ENCODE measurements around the gene PACS1.
"Not testable (repeated sequence)": the region's sequence is repeated elsewhere in the genome, so short reads cannot be mapped to it uniquely, and the experiment has no call there.

The PACS1 gene

DNA sequence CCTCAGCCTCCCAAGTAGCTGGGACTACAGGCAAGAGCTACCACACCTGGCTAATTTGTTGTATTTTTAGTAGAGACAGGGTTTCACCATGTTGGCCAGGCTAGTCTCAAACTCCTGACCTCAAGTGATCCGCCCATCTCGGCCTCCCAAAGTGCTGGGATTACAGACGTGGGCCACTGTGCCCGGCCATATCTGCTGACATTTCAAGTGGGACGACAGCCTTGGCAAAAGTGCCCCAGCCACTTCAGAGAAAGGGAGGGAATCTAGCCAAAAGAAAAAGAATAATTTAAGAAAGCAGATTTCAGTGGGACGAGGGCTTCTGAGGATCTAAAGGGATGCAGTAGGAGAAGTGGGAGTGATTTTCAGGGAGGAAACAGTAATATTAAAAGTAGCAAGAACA is 183.0 kb downstream of the PACS1 start:
- not testable (repeated sequence) for DNase-seq (ENCODE audit: low read depth)

DNA sequence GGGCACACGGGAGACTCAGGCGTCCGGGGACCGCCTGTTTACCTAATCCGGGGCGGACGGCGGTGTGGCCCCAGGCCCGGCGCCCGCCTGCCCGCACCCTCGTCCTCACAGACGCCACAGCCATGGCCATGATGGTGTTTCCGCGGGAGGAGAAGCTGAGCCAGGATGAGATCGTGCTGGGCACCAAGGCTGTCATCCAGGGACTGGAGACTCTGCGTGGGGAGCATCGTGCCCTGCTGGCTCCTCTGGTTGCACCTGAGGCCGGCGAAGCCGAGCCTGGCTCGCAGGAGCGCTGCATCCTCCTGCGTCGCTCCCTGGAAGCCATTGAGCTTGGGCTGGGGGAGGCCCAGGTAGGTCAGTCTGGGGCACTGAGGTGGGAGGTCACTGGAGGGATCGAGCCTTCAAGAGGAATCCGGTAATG is 188.4 kb downstream of the PACS1 start:
- DNase-seq (ENCODE audit: low read depth), result no peak

DNA sequence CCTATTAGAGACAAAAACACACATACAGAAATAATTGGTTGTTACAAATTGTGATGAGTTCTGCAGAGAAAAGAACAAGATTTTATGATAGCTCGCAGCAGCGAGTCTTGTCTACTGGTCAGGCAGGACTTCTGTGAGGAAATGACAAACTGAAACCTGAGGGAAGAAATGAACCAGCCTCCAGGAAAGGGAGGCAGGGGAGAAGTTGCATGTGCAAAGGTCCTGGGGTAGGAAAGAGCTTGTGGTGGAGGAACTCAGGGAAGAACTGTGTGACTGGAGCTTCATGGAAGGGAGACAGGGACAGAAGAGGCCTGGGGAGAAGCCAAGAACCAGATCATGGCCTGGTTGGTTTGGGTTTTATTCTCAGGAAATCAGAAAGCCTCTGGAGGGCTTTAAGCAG is 189.2 kb downstream of the PACS1 start:
- DNase-seq (ENCODE audit: low read depth), result no peak

DNA sequence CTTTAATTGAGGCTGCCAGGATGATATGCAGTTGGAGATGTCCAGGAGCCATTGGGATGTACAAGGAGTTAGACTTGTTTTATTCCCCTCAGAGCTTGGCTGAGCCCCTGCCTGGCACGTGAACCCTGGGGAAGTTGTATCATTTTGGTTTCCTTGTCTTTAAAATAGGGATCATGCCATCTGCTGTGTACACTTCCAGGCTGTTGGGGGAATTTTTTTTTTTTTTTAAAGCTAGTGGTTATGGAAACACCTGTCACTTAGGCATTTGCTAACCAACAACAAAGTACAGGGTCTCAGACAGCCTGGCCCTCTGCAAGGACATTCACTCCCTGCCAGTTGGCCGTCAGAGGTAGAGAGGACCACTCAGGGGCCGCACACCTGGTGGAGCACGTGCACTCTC is 189.9 kb downstream of the PACS1 start:
- no peak for DNase-seq (ENCODE audit: low read depth)

GRCh38 chr11:66261578-66261977 is 191.5 kb downstream of the PACS1 start:
- DNase-seq (ENCODE audit: low read depth), result no peak

DNA sequence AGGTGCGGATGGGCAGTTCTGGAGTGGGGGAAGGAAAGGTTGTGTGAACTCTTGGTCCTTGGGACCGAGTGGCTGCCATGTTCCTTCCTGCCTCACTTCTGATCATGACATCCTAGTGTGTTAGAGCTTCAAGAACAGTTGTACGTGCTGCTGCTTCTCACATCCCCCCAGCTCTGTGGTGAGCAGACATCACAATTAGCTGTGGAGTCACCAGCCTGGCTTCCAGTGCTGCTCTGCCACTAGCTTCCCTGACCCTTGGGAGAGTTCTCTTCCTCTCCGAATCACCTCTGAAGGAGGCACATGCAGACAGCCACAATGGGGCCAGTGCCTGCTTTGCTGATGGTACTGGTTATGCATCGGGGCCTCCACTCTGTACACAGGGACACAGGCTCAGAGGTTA is 192.1 kb downstream of the PACS1 start:
- no peak for DNase-seq (ENCODE audit: low read depth)

GRCh38 chr11:66262696-66263095 is 192.6 kb downstream of the PACS1 start:
- no peak for DNase-seq (ENCODE audit: low read depth)

DNA sequence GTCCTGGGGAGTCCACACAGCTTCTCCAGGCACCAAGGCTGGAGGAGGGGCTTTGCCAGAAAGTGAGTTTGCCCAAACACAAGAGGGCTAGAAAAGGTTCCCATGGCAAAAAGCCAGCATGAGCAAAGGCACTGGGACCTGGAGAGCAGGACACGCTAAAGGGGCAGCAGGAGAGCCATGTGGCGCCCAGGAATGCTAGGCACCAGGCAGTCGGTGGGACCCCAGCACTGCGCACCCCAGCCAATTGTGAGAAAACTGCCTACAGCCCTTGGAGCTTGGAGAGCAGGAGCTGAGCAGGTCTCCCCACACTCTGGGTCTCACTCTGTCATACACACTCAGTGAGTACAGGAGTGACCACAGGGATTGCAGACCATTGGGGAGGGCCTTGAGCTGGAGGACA is 193.2 kb downstream of the PACS1 start:
- no peak for DNase-seq (ENCODE audit: low read depth)

DNA sequence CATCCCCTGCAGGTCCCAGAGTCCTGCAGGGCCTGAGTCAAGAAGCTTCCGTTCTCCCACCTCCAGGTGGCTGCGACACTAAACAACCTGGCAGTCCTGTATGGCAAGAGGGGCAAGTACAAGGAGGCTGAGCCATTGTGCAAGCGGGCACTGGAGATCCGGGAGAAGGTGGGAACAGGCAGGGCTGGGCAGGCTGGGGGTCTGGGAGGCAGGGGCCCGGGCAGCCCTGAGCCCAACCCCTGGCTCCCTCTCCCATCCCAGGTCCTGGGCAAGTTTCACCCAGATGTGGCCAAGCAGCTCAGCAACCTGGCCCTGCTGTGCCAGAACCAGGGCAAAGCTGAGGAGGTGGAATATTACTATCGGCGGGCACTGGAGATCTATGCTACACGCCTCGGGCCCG is 193.7 kb downstream of the PACS1 start:
- no peak for DNase-seq (ENCODE audit: low read depth)

DNA sequence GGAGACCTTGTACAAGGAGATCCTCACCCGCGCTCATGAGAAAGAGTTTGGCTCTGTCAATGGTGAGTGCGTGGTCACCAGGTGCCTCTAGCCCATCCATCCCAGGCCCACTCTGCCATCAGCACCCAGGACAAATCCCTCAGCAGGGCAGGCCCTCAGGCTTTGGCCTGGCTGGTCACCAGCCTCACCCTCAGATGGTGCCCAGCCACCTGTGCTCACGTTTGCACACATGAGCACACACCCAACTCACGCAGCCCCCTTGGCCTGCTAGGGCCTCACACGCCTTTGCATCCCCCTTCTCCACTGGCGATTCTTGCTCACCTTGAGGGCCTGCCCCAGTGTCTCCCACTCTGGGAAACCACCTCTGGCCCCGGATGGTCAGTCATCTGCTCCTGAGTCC is 194.3 kb downstream of the PACS1 start:
- no peak for DNase-seq (ENCODE audit: low read depth)

- no peak for DNase-seq (ENCODE audit: low read depth)
These were observed 194.8 kb downstream of the PACS1 start for GRCh38 chr11:66264914-66265313.

GRCh38 chr11:66265531-66266377 is 195.7 kb downstream of the PACS1 start:
- no peak for DNase-seq (ENCODE audit: low read depth)

DNA sequence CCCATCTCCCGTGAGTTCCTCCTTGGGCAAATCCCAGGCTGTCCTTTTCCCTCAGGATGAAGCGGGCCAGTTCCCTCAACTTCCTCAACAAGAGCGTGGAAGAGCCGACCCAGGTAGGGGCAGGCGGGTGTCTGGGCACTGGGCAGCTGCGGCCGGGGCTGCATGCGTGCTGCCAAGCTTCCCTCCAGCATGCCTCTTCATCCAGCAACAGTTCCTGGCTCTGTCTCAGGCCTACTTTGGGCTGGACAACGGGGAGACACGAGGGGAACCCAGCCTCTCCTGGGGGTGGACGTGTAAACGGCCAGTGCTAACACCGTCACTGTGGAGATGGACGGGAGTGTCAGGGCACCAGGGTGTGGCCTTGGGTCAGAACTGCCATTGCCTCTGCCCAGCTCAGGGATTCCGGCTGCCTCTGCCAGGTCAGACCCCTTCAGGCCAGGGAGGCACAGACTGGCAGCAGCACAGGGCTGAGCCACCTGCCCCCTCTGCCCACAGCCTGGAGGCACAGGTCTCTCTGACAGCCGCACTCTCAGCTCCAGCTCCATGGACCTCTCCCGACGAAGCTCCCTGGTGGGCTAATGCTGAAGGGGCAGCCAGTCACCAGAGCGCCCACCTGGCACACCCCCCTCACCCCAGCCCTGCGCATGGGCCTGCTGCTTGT is 196.4 kb downstream of the PACS1 start:
- no peak for DNase-seq (ENCODE audit: low read depth)

- no peak for DNase-seq (ENCODE audit: low read depth)
These were observed 196.9 kb downstream of the PACS1 start for GRCh38 chr11:66267039-66267378.

DNA sequence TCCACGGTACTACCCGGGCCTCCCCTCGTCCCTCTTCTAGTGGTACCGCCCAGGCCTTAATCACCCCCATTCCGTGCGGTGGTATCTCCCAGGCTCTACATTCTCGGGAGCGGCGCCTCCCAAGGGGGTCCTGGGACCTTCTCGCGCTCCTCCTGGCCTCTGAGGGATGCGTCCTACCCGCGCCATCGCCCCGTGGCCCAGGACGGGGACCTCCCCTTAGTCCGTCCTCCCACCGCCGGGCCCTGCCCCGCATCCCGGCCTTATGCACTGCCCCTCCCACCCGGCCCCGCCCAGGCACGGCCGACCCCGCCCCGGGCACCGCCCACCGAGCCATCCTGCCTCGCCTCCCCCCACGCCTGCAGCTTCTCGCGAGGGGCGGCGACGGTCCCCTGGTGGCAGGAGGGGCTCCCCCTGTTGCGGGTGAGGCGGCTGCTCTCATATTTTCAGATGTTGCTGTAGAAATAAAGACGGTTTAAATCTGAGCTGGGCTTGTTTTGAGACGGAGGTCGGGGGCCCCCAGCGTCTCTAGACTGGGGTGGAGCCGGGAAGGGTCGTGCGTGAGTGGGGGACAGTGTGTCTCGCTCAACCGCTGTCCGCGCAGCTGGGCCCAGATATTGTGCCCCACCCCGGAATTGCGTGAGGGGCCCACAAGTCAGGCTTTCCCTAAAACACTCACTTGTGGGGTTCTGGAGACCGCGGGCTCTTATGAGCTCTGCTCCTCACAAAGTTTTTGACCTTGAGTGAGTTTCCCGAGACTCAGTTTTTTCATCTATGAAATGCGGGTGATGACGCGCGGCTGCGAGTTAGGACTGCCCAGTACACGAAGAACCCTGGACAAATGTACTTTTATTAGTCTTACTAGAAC is 197.5 kb downstream of the PACS1 start:
- peak; percentile 84 for DNase-seq (ENCODE audit: low read depth)

GRCh38 chr11:66268244-66268951 is 198.3 kb downstream of the PACS1 start, which contains the start of gene RAB1B:
RAB1B (plus strand) TSS chr11:66268639; CDS start chr11:66268680, 41 bp downstream.
- DNase-seq (ENCODE audit: low read depth), result peak; percentile 98

- peak; percentile 37 for DNase-seq (ENCODE audit: low read depth)
These were observed 199.2 kb downstream of the PACS1 start for GRCh38 chr11:66268952-66269905.

- DNase-seq (ENCODE audit: low read depth), result no peak
These were observed 201.7 kb downstream of the PACS1 start for GRCh38 chr11:66271816-66272215.

GRCh38 chr11:66272596-66272995 is 202.5 kb downstream of the PACS1 start:
- DNase-seq (ENCODE audit: low read depth), result no peak

DNA sequence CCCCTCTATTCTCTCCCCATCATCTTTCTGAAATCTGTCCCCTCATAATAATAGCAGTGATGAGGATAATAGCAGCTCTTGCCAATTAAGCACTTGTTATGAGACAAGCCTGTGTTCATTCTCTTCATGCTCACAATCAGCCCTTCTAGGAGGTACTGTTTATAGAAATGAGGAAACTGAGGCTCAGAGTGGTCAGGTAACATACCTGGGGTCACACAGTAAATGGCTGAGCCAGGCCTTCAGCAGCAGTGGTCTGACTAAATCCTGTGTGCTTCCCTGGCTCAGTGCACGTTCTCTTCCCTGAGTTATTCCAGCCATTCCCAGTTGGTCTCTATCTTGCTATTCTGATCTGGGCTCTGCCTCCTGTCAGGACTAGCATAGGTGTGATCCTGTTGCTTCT is 204.1 kb downstream of the PACS1 start:
- DNase-seq (ENCODE audit: low read depth), result no peak

GRCh38 chr11:66275396-66275795 is 205.3 kb downstream of the PACS1 start:
- no peak for DNase-seq (ENCODE audit: low read depth)
